HG02763 (cell line): ENCODE data around the gene SWAP70.
"Not testable (repeated sequence)": the region's sequence is repeated elsewhere in the genome, so short reads cannot be mapped to it uniquely, and the experiment has no call there.

Source experiments
- ATAC-seq: cut with Tn5 transposase; IDR thresholded peaks from one replicate; pipeline ENCODE4 v1.9.1; 2021; ENCODE audit warnings: mild to moderate bottlenecking, moderate library complexity; ENCODE audit not compliant: unreplicated experiment

The SWAP70 gene

DNA sequence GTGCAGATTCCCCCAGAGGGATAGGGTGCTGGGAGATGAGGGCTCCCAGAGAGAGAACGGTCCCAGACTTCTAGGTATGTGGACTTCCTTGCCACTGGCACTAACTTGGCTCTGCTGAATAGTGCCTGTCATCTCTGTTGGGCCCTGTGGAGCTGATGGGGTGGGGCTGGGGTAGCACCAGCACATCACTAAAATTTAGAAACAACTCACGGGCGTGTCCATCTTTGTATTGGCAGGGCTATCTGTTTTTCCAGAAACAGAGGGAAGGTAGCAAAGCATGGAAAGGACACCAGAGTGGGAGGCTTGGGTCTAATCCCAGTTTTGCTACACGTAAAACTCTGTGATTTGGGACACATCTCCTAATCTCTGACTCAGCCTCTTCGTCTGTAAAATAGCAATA, 25.8 kb downstream of the SWAP70 start:
- no peak for ATAC-seq

DNA sequence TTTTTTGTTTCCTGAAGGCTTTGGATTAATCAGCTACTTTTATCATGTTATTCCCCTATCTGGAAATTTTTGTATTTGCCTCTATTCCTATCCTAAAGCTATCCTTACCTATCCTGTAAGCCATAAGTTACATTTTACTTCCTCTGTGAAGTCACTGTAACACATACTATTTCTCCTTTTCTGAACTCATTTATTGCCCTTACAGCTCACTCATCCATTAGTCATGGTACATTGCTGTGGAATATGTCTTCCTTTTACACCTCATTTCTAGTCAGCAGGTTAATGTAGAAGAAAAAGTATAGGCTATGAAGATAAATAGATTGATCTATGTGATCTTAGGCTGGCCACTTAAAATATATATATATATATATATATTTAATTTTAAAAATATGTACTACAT, 28.0 kb downstream of the SWAP70 start:
- ATAC-seq = no peak

DNA sequence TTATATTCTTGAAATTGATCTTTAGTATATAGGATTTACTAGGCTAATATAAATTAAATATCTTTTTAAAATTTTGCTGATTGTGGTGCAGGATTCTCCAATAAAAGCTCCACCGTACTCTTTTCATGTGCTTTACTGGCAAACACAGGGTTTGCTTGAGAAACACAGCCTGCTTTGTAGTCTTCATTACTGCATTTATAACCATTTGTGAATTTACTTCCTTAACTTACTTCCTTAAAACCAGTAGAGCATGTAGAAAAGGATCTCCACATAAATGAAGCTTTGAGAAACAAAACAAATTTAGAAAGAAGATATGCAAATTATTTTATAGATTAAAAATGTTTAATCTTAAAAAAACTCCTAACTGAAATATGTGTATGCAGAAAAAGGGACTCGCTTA, 28.8 kb downstream of the SWAP70 start:
- no peak for ATAC-seq

DNA sequence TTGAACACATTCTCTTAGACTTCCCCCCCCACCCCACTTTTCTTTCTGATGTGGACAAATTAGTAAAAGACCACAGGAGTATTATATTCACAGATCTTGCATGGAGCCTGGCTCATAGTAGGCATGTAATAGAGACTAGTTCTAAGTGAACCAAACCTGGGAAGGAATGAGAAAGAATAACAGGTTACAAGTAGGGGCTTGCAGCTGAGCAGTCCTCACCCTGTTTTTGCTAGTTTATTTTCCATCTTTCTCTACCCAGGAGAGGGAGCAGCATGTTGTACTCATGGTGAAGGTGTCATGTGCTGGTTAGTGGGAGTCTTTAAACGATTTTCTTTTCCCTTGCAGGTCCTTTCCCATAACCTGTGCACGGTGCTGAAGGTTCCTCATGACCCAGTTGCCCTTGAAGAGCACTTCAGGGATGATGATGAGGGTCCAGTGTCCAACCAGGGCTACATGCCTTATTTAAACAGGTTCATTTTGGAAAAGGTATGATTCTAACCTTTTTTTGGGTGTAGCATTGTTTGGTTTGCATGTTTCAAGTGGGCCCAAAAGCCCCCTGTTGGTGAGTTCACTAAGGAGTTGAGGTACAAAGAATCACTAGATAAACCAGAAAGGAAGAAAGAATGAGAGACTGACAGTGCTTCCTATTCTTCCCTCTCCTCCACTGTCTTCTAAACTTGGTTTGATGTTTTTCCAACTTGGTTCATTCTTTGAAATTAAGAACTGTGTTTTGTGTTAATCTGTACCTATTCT, 30.1 kb downstream of the SWAP70 start:
- ATAC-seq = no peak

DNA sequence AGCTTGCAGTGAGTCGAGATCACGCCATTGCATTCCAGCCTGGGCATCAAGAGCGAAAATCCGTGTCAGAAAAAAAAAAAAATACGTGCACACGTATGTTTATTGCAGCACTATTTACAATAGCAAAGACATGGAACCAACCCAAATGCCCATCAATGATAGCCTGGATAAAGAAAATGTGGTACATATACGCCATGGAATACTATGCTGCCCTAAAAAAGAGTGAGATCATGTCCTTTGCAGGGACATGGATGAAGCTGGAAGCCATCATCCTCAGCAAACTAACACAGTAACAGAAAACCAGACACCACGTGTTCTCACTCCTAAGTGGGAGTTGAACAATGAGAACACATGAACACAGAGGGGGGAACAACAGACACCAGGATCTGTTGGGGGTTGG, 31.4 kb downstream of the SWAP70 start:
- not testable (repeated sequence) for ATAC-seq

DNA sequence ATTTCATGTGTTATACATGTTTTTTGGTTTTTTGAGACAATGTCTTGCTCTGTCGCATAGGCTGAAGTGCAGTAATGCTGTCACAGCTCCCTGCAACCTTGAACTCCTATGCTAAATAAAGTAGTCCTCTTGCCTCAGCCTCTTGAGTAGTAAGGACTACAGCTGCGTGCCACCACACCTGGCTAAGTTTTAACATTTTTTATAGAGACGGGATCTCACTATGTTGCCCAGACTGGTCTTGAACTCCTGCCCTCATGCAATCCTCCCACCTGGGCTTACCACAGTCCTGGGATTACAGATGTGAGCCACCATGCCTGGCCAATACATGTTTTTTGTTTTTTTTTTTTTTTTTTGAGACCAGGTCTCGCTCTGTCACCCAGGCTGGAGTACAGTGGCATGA, 33.9 kb downstream of the SWAP70 start:
- ATAC-seq = no peak

DNA sequence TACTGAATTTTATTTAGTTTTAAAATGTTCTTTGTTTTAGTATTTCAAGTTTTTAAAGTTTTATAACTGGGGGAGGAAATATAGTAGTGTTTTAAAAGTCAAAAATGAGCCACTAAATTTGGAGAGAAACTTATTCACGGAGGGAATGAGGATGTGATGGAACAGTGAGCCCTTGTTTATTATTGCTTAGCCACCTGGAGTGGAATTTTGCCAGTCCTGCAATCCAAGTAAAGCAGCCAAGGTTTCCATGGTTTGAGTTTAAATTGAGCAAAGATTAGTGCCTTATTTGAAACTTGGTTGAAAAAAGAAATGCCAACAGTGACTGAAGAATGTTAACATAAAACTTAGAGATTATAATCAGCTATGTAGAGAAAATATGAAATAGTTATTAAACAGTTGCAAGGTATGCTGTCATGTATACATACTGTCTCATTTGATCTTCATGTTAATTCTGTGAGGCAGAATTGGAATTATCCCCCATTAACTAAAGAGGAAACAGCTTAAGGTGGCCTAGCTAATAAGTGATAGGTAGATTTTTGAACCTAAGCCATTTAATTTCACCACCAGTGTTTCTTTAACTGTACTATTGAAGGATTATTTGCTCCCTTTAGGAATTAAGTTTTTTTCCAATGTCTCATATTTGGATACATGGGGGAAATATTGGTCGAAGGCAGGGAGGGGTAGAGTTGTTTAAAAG, 36.4 kb downstream of the SWAP70 start:
- ATAC-seq = no peak

DNA sequence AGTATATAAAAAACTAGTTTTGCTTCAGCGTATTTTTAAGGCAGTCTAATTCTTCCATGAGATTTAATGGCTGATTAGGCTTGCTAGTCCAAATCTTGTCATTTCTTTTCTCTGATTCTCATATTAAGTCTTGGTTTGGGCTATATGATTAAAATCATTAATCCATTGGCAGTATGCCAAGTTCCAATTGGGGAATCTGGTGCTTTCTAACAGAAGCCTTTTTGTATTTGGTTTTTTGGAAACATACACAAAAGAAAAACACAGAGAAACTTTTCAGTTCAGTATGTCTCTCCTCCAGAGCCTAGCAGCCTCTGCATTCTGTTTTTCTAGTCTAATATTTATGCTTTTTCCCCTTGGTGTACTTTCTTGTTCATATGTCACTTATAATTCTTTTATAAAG, 37.9 kb downstream of the SWAP70 start:
- ATAC-seq = peak; percentile 7

DNA sequence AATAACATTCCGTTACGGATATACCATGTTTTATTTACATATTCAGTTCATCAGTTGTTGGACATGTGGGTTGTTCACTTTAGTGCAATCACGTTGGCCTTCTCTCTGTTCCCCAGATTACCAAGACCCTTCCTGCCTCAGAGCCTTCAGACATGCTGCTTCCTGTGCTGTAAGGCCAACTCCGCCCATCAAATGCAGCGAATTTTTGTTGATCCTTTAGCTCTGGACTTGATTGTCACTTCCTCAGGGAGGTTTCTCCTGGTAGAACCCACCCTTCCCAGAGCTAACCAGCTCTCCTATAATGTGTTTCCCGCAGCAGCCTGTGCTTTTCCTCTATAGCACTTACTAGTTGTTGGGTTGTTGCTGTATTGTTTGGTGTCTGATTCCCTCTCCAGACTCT, 39.4 kb downstream of the SWAP70 start:
- ATAC-seq = no peak

DNA sequence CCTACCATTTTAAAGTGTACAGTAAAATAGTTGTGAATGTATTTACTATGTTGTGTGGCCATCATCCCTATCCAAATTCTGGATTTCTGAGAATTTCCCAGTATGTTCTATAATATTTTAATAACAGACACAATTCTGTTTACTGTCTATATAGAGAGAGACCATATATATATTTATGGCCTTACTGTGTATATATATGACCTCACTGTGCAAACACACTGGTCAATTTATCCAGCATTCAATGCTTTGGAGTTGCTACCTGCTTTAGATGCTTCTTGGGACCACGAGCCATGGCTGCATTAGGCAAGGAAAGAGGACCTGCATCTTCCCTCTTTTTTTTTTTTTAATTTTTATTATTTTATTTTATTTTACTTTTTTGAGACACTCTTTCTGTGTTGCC, 40.2 kb downstream of the SWAP70 start:
- ATAC-seq = no peak

DNA sequence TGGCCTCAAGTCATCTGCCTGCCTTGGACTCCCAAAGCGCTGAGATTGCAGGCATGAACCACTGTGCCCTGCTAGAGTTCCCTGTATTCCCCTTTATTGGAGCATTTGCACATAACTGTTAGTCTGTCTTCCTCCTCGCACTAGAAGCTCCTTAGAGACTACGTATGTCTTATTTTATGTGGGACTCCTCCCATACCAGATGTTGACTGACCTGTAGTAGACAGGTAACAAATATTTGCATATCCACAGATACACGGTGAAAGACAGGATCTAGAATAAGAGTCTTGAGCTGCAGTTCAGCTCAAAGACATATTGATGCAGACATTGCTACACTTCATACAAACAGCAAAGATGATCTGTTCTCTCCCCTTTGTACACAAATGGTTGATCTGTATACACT, 40.7 kb downstream of the SWAP70 start:
- no peak for ATAC-seq

DNA sequence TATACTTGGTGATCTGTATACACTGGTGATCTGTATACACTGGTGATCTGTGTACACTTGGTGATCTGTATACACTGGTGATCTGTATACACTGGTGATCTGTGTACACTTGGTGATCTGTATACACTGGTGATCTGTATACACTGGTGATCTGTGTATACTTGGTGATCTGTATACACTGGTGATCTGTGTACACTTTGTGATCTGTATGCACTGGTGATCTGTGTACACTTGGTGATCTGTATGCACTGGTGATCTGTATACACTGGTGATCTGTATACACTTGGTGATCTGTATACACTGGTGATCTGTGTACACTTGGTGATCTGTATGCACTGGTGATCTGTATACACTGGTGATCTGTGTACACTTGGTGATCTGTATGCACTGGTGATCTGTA, 41.5 kb downstream of the SWAP70 start:
- not testable (repeated sequence) for ATAC-seq

DNA sequence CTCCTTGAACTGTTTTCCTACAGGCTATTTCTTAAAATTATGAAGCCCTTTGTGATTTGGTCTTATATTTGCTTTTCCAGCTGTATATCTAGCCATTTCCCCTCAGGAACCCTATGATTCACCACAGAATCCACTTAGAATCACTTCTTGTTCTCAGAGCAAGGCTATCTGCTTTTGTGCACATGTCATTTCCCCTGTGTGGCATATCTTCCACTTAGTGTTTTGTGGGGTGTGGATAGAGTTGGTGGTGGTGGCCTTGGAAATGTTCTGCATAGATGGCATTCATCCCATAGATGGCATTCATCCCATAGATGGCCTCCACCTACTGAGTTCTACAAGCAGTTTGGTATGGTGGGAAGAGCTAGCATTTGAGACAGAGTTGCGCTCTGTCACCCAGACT, 44.7 kb downstream of the SWAP70 start:
- ATAC-seq = no peak

DNA sequence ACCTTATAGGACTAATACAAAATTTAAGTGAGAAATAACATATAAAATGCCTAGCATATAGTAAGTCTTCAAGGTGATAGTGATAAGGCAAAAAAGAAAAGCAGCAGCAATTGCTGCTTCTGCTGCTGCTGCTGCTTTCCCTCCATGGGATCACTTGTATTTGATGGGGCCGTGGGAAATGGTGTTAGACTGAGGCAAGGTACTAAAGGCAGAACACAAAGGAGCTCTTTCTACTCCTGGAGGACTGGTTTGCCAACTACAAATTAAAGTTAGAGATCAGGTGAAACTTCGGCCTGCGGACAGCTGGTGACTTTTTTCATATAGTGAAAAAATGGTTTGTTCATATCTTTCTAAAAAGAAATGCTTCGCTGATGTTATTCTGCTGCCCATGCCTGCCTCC, 46.3 kb downstream of the SWAP70 start:
- no peak for ATAC-seq

DNA sequence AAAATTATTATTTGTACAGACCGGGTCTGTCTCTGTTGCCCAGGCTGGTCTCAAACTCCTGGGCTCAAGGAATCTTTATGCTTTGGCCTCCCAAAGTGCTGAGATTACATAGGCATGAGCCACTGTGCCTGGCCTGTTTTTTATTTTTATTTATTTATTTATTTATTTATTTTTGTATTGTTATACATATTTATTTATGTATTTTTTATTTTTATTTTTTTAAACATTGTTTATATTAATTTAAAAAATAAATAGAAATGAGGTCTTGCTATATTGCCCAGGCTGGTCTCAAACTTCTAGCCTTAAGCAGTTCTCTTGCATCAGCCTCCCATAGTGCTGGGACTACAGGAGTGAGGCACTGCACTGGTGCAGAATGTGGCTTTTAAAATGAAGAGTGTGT, 47.0 kb downstream of the SWAP70 start:
- ATAC-seq = no peak

DNA sequence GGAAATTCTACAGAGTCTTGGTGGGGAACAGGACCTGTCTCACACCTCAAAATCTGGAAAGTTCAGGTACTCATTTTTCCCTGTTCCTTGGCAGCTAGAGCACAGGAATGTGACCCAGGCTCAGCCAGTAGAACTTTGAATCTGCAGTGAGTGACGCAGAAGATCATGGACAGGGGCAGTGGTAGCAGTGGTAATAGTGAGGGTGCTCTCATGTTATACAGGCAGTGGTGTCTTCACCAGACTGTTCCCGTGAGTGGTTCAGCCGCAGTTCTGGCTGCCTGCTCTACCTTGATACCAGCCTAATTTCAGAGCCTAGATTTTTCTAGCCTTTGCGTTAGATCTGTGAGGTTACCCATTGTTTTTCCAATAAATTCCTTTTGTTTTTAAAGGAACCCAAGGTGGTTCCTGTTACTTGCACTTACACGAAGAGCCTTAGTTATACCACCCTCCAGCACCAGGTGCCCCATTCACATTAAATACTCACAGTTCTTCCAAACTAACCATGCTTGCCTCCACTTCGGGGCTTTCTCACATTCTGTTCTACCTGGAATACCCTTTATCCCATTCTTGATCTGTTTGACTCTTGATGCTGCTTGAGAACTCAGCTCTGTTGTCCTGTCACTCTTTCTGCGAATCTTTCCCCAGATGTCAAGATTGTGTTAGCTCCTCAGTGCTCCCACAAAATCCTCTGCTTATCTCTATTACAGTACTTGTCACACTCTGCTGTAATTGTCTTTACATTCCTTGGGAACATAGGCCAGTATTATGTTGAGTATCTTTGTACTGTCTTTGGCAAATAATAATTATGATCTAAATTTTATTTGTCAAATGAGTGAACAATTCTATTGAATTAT, 47.8 kb downstream of the SWAP70 start:
- ATAC-seq = no peak

DNA sequence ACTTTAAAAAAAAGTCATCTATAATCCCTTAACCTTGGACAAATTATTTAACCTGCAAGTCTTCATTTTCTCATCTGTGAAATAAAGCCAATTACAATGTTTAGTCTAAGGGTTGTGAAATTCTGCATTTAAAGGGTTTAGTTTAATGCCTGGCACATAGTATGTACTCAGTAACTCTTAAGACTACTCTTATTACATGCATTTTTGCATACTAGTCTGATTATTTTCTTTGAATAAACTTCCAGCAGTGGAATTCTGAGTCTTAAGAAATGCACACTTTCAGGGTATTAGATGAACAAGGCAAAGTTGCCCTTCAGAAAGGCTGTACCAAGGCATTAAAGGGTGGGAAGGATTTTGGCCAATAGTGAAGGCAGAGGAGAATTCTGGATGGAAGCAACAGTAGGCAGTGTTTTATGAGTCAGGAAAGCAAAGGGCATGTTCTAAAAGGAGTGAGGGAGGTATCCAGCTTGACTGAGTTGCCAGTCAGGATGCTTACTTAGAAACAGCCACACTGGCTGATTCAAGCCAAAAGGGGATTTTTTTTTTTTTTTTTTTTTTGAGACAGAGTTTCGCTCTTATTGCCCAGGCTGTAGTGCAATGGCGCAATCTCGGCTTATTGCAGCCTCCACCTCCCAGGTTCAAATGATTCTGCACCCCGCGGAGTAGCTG, 50.5 kb downstream of the SWAP70 start:
- ATAC-seq = no peak

DNA sequence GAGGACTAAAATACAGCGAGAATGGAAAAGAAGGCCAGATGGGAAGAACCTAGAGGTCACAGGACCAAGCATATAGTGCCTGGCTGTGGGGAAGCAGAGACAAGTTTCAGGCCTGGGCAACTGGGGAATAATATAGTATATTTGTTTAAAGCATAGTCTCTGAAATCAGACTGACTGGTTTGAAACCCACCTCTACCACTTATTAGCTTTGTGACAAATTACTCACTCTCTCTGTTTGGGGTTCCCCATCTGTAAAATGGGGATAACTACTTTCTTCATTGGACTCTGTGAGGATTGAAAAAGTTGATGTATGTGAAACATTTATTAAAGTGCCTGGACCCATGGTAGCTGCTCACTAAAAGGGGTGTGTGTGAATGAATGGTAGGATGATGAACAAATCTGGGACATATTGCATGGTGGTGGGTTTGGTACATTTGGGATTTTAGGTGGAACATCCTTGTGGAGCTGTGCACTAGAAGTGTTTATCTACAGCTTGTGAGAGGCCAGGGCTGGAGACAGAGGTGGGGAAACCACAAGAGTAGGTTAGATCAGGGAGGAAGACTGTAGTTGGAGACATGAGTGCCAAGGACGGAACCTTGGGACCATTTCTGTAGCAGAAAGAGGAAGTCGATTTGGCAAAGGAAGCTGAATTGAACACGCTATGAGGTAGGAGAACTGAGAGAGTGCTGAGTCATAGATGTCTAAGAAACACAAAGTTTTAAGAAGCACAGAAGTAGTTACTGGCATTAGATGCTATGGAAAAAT, 52.6 kb downstream of the SWAP70 start:
- peak; percentile 51 for ATAC-seq

DNA sequence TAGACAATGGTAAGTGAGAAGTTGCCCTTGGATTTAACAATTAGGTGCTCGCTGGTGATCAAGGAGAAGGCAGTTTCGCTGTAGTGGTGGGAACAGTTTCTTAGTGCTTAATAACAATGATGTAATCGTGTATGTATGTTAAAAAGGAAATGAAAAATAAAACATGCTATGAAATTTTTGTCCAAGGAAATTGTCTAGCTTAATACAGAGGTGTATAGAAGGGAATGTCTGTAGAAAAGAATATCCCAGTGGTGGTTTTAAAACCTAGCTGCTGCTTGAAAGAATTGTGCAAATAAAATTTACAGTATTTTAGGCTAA, 53.1 kb downstream of the SWAP70 start:
- ATAC-seq = no peak

DNA sequence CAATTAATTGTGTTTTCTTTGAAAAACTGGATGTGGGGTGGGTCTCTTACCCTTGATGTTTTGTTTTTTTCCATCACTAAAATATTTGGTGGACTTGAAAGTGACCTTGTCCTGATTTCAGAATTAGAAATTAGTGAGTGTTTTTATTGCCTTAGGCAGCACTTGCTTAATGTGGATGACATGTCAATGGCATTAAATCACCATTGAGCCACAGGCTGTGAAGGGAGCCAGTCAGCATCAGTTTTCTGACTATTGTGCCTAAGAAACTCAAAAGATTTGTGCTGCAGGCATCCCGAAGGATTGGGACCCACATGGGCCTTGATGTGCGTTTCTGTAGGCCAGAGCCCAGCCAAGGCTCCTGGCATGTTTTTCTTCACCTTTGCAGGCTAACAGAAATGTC, 53.8 kb downstream of the SWAP70 start:
- no peak for ATAC-seq

DNA sequence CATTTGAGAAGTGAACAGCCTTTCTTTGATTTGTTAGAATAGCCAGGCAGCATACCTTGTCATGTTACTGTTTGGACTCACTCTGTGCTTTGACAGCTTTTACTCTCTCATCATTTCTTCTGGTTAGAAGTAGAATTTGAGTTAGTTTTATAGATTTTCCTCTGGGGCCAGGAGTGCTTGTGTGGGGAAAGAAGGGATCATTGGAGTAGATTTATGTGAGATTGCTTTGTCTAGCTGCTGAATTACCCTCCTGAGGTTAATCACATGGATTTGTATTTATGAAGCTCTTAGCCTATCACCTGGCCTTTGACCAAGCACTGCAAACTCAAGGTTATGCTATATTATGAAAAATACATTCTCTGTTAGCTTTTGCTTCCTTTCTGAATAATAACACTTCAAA, 54.3 kb downstream of the SWAP70 start:
- ATAC-seq = no peak
